CD8-positive, alpha-beta memory T cell (primary cell): Measurements from ENCODE around the gene TIAM1. TPM values are rescaled to one million over a fixed set of nuclear protein-coding genes. Genes with fewer than 3 reads are reported as not detected.

Experiments used
- CTCF ChIA-PET: fragments of 350-600 bp; sonication (Branson Sonifier 250); formaldehyde crosslinking; loops from one replicate; lab custom pipeline; 2021; ENCODE audit warnings: antibody characterized with exemption; lab: Charles Lee
- POLR2A ChIA-PET: fragments of 350-600 bp; sonication (Branson Sonifier 250); formaldehyde crosslinking; loops from one replicate; lab custom pipeline; 2021; ENCODE audit warnings: antibody characterized with exemption; lab: Charles Lee
- DNase-seq, 5 donors: peaks; one replicate each; pipeline versions ENCODE4 v3.0.0 to v3.0.0-alpha.2; 2020 to 2022; ENCODE audit warnings: mixed read lengths in 1 of 5
- H3K27ac ChIP-seq: one replicate; pipeline ENCODE4 v1.7.0; 2013; ENCODE audit warnings: low read depth, mild to moderate bottlenecking, low read length, moderate library complexity
- H3K27me3 ChIP-seq: 2 replicates; pipeline ENCODE4 v1.7.0; 2013; ENCODE audit warnings: low read length, mild to moderate bottlenecking; ENCODE audit not compliant: insufficient read depth, poor library complexity, severe bottlenecking
- H3K36me3 ChIP-seq: 2 replicates; pipeline ENCODE4 v1.7.0; 2013; ENCODE audit warnings: mild to moderate bottlenecking, low read length, moderate library complexity; ENCODE audit not compliant: insufficient read depth
- H3K4me1 ChIP-seq: 2 replicates; pipeline ENCODE4 v1.7.0; 2013; ENCODE audit warnings: mild to moderate bottlenecking, low read length, moderate library complexity; ENCODE audit not compliant: insufficient read depth
- H3K4me3 ChIP-seq: 2 replicates; pipeline ENCODE4 v1.7.0; 2013; ENCODE audit warnings: mild to moderate bottlenecking, low read length
- H3K9me3 ChIP-seq: 2 replicates; pipeline ENCODE4 v1.7.0; 2013; ENCODE audit warnings: mild to moderate bottlenecking, low read length
- H3K27ac Mint-ChIP-seq, 8 donors: one replicate each; pipeline ENCODE4 v1.8.0; 2020 to 2021; ENCODE audit warnings: mixed read lengths in 8 of 8, mild to moderate bottlenecking in 6 of 8, inconsistent platforms in 3 of 8, moderate library complexity in 3 of 8
- H3K27me3 Mint-ChIP-seq, 2 donors: one replicate each; pipeline ENCODE4 v1.8.0; 2020 to 2021; ENCODE audit warnings: mixed read lengths in 2 of 2, mild to moderate bottlenecking in 1 of 2, moderate library complexity in 1 of 2
- H3K36me3 Mint-ChIP-seq, 3 donors: one replicate each; pipeline ENCODE4 v1.8.0; 2020 to 2021; ENCODE audit warnings: mixed read lengths in 3 of 3, inconsistent platforms in 1 of 3, mild to moderate bottlenecking in 1 of 3
- H3K4me1 Mint-ChIP-seq, 3 donors: one replicate each; pipeline ENCODE4 v1.8.0; 2020 to 2021; ENCODE audit warnings: mixed read lengths in 3 of 3, inconsistent platforms in 1 of 3, mild to moderate bottlenecking in 1 of 3
- H3K4me3 Mint-ChIP-seq, 7 donors: one replicate each; pipeline ENCODE4 v1.8.0; 2020 to 2021; ENCODE audit warnings: mixed read lengths in 7 of 7, mild to moderate bottlenecking in 6 of 7, moderate library complexity in 4 of 7, inconsistent platforms in 2 of 7
- H3K9me3 Mint-ChIP-seq, 5 donors: one replicate each; pipeline ENCODE4 v1.8.0; 2020 to 2022; ENCODE audit warnings: mixed read lengths in 5 of 5, mild to moderate bottlenecking in 3 of 5, moderate library complexity in 2 of 5, inconsistent platforms in 1 of 5
- polyA plus RNA-seq: library from polyadenylated mRNA; unstranded; fragments of 300-500 nt; fragmentation: Illumina TruSeq; gene quantifications from one replicate; pipeline ENCODE4 v1.2.3, GENCODE V29; 2021
- total RNA-seq, 2 experiments: library from RNA; stranded (reverse); gene quantifications; one replicate each; pipeline ENCODE4 v1.2.3, GENCODE V29; 2021

TIAM1 gene
- total and polyA plus RNA-seq, 3 experiments from 2014 or later = 6.3 to 37.4 (median 37.3) TPM

DNA sequence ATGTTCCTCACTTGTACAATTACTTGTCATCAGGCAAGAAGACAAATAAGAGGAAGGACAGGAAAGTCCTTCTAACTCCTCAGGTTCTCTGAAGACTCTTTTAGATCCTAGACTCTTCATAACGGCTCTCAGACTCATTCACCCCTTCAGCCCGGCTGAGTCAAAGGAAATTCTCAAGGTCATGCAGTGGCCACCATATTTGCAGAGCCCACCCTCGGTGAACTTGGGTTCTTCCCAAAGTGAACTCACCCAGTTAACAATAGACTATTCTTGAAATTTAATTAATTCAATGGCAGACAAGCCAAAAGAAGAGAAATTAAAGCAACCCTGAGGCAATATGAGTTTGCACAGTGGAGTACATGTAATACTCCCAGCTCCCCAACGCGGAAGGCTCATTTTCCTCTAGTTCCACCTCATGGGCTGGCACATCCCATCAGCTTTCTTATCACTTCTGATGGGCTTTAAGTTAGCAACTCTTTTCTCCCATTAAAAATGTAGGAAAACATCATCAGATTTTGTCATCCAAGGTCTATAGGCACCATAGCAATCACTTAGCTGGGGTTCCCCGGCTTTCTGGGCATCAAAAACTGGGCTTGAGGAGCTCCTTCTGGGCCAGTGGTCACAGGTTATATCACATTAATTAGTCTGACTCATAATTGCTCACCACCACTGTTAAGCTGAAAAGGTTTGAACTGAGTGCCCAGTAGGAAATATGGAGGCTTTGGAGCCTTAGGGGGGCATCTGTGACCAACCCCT, 27.8 kb upstream of the TIAM1 start:
- no peak overlapping the region for H3K4me3 ChIP-seq
- H3K27ac ChIP-seq = no peak overlapping the region
- Mint-ChIP-seq H3K36me3 (no peaks in the 10 kb centered on the region), H3K27me3 (no peaks in the 10 kb centered on the region), H3K4me1 (no peaks in the 10 kb centered on the region), H3K27ac (no peak overlapping the region), H3K4me3 (no peak overlapping the region), H3K9me3 (peaks cover 0 to 1% (median 0%) of the 10 kb centered on the region in 5 donors)
- H3K36me3 ChIP-seq = no peaks in the 10 kb centered on the region
- ChIA-PET POLR2A (no interaction called here), CTCF (no interaction called here)
- no peaks in the 10 kb centered on the region for H3K9me3 ChIP-seq
- no peak for DNase-seq
- no peaks in the 10 kb centered on the region for H3K4me1 ChIP-seq
- no peaks in the 10 kb centered on the region for H3K27me3 ChIP-seq

DNA sequence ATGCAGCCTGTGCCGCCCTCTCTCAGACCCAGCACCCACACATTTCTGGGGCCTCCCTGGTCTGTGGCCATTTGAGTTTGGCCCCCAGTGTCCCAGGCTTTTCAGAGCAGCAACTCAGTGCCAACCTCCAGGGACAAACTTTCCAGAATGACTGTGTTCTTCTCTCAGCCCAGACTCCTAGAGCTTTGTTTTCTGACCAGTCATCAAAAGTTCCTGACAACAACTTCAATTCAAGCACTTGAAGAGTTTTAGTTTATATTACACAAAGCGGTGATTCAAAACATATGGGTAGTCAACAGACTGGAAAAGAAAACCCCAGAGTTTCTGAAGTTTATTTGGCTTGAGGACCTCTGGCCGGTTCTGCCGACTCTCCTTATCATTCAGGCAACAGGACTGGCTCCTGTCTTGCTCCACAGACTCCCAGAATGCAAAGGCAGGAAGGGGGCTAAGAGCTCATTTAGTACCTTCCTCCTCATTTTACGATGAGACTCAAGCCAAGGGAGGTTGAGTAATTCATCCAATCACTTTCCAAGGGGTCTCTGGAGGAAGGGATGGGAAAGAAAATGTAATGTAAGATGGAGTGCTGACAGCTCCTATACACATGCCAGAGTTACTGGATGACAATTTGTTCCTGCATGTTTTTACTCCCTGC, 27.0 kb upstream of the TIAM1 start:
- CTCF ChIA-PET = no interaction called here
- H3K4me3 ChIP-seq = no peak overlapping the region
- DNase-seq = no peak
- no peaks in the 10 kb centered on the region for H3K36me3 ChIP-seq
- H3K27ac ChIP-seq = no peak overlapping the region
- Mint-ChIP-seq H3K4me1 (no peaks in the 10 kb centered on the region), H3K4me3 (no peak overlapping the region), H3K27ac (no peak overlapping the region), H3K27me3 (no peaks in the 10 kb centered on the region), H3K36me3 (no peaks in the 10 kb centered on the region), H3K9me3 (peaks cover 0 to 1% (median 0%) of the 10 kb centered on the region in 5 donors)
- POLR2A ChIA-PET = no interaction called here
- H3K4me1 ChIP-seq = no peaks in the 10 kb centered on the region
- no peaks in the 10 kb centered on the region for H3K9me3 ChIP-seq
- H3K27me3 ChIP-seq = no peaks in the 10 kb centered on the region

- Histone ChIP-seq H3K27me3 (no peaks in the 10 kb centered on the region), H3K4me3 (no peak overlapping the region), H3K4me1 (no peaks in the 10 kb centered on the region), H3K9me3 (no peaks in the 10 kb centered on the region), H3K27ac (no peak overlapping the region), H3K36me3 (no peaks in the 10 kb centered on the region)
- Mint-ChIP-seq H3K4me1 (no peaks in the 10 kb centered on the region), H3K36me3 (no peaks in the 10 kb centered on the region), H3K9me3 (peaks cover 0 to 1% (median 0%) of the 10 kb centered on the region in 5 donors), H3K4me3 (no peak overlapping the region), H3K27ac (no peak overlapping the region), H3K27me3 (no peaks in the 10 kb centered on the region)
- CTCF ChIA-PET = no interaction called here
- no peak for DNase-seq
- POLR2A ChIA-PET = no interaction called here
Observed at GRCh38 chr21:31370281-31370892, 26.3 kb upstream of the TIAM1 start.

DNA sequence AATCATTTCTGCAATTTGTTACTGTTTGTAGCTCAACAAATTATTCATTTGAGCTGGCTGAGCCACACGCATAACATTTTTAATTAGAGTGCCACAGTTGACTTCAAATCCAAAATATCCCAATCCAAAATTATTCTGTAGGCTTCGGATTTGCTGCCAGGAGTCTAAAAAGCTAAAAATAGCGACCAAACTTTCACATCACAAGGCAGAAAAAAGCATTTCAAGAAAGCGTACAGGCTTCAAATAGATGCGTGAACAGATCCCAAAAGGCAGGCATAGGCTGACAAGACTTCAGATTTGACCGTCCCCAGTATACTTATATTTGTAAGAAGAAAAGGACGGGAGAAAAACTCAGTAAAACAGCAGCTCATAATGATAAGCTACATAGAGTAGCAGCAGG, 24.3 kb upstream of the TIAM1 start:
- DNase-seq = no peak
- Histone ChIP-seq H3K27me3 (no peaks in the 10 kb centered on the region), H3K9me3 (no peaks in the 10 kb centered on the region), H3K36me3 (no peaks in the 10 kb centered on the region), H3K27ac (no peak overlapping the region), H3K4me1 (peaks cover 13% of the 10 kb centered on the region), H3K4me3 (no peak overlapping the region)
- POLR2A ChIA-PET = no interaction called here
- H3K4me1 Mint-ChIP-seq = peaks cover 14 to 18% (median 16%) of the 10 kb centered on the region in 3 donors
- CTCF ChIA-PET = no interaction called here
- no peak overlapping the region for H3K4me3 Mint-ChIP-seq
- H3K9me3 Mint-ChIP-seq = peaks cover 0 to 1% (median 0%) of the 10 kb centered on the region in 5 donors
- no peaks in the 10 kb centered on the region for H3K36me3 Mint-ChIP-seq
- no peak overlapping the region for H3K27ac Mint-ChIP-seq
- no peaks in the 10 kb centered on the region for H3K27me3 Mint-ChIP-seq

GRCh38 chr21:31367801-31368200, 23.7 kb upstream of the TIAM1 start:
- H3K9me3 Mint-ChIP-seq = peaks cover 0 to 1% (median 0%) of the 10 kb centered on the region in 5 donors
- ChIA-PET CTCF (no interaction called here), POLR2A (no interaction called here)
- H3K4me1 Mint-ChIP-seq = peaks cover 19 to 23% (median 20%) of the 10 kb centered on the region in 3 donors
- H3K27ac Mint-ChIP-seq = no peak overlapping the region
- H3K9me3 ChIP-seq = no peaks in the 10 kb centered on the region
- no peak overlapping the region for H3K4me3 Mint-ChIP-seq
- no peaks in the 10 kb centered on the region for H3K36me3 Mint-ChIP-seq
- H3K27me3 Mint-ChIP-seq = no peaks in the 10 kb centered on the region
- H3K27me3 ChIP-seq = no peaks in the 10 kb centered on the region
- H3K27ac ChIP-seq = no peak overlapping the region
- H3K4me1 ChIP-seq = peaks cover 18% of the 10 kb centered on the region
- H3K4me3 ChIP-seq = no peak overlapping the region
- H3K36me3 ChIP-seq = no peaks in the 10 kb centered on the region
- DNase-seq = no peak

GRCh38 chr21:31366825-31367224, 22.8 kb upstream of the TIAM1 start:
- H3K4me3 ChIP-seq = no peak overlapping the region
- Mint-ChIP-seq H3K4me1 (peaks cover 20 to 26% (median 21%) of the 10 kb centered on the region in 3 donors), H3K9me3 (peaks cover 0 to 3% (median 0%) of the 10 kb centered on the region in 5 donors), H3K4me3 (no peak overlapping the region), H3K27me3 (no peaks in the 10 kb centered on the region), H3K27ac (peak overlapping the region in 1 of 8 donors; percentile 10), H3K36me3 (no peaks in the 10 kb centered on the region)
- H3K4me1 ChIP-seq = peaks cover 21% of the 10 kb centered on the region
- H3K27me3 ChIP-seq = no peaks in the 10 kb centered on the region
- no peak for DNase-seq
- ChIA-PET CTCF (no interaction called here), POLR2A (no interaction called here)
- no peak overlapping the region for H3K27ac ChIP-seq
- H3K9me3 ChIP-seq = no peaks in the 10 kb centered on the region
- no peaks in the 10 kb centered on the region for H3K36me3 ChIP-seq

DNA sequence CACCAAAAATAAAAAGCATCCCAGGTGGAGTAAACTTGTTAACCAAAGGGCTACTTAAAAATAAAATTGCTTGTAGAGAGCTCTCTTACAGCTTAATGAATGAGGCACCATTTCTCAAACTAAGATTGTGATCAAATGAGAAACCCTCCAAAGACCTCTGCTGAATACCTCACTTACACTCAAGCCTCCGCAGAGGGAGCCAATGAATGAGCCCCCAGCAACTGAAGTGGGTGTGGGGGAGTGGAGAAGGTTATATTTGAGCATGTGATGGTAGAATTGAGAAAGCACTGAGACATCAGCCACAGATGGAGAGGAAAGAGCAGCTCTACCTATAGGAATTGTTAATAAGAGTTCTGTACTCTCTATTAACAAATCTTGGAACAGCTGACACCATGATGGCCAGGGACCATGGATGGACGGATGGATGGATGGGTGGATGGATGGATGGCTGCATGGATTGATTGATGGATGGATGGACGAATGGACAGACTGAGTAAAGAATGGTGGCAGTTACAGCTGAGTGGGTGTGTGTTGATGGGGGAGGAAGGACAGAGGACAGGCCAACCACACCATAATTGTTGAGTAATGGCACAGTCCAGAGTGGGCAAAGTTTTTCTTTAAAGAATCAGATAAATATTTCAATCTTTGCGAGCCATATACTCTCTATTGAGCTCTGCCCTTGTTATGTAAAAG, 20.3 kb upstream of the TIAM1 start:
- no peaks in the 10 kb centered on the region for H3K36me3 Mint-ChIP-seq
- H3K4me3 Mint-ChIP-seq = peak overlapping the region in 4 of 7 donors; percentile 13 to 62 (median 34)
- Histone ChIP-seq H3K27ac (no peak overlapping the region), H3K27me3 (no peaks in the 10 kb centered on the region), H3K36me3 (no peaks in the 10 kb centered on the region), H3K4me1 (peaks cover 21% of the 10 kb centered on the region), H3K9me3 (no peaks in the 10 kb centered on the region), H3K4me3 (no peak overlapping the region)
- DNase-seq = no peak
- CTCF ChIA-PET = no interaction called here
- H3K4me1 Mint-ChIP-seq = peaks cover 20 to 26% (median 21%) of the 10 kb centered on the region in 3 donors
- H3K27me3 Mint-ChIP-seq = no peaks in the 10 kb centered on the region
- peak overlapping the region in 5 of 8 donors; percentile 7 to 51 (median 12) for H3K27ac Mint-ChIP-seq
- POLR2A ChIA-PET = no interaction called here
- H3K9me3 Mint-ChIP-seq = peaks cover 0 to 8% (median 4%) of the 10 kb centered on the region in 5 donors
